ENCODE measurements around the gene CEP131.
"Not testable (repeated sequence)": the region's sequence is repeated elsewhere in the genome, so short reads cannot be mapped to it uniquely, and the experiment has no call there.

CEP131 gene

GRCh38 chr17:81238815-81239713, 16.3 kb upstream of the CEP131 start, which contains the start of the genes NDUFAF8 and TEPSIN:
Gene NDUFAF8 (plus strand): TSS chr17:81239318. CDS start chr17:81239364, 46 bp downstream.
Gene TEPSIN (minus strand): TSS chr17:81239055. CDS start chr17:81239033, 22 bp downstream.
- peak; percentile 99 for DNase-seq (ENCODE audit: low read depth)

GRCh38 chr17:81238490-81238814, 15.7 kb upstream of the CEP131 start:
- DNase-seq (ENCODE audit: low read depth) = no peak

- DNase-seq (ENCODE audit: low read depth) = no peak
Measured at GRCh38 chr17:81237591-81238489, 15.1 kb upstream of the CEP131 start.

GRCh38 chr17:81236784-81237183, 14.0 kb upstream of the CEP131 start:
- DNase-seq (ENCODE audit: low read depth) = no peak

- DNase-seq (ENCODE audit: low read depth) = no peak
Measured at GRCh38 chr17:81235822-81236740, 13.3 kb upstream of the CEP131 start.

GRCh38 chr17:81234940-81235821, 12.4 kb upstream of the CEP131 start:
- peak; percentile 83 for DNase-seq (ENCODE audit: low read depth)

GRCh38 chr17:81234506-81234855, 11.7 kb upstream of the CEP131 start:
- no peak for DNase-seq (ENCODE audit: low read depth)

- DNase-seq (ENCODE audit: low read depth) = no peak
Measured at GRCh38 chr17:81233811-81234505, 11.2 kb upstream of the CEP131 start.

DNA sequence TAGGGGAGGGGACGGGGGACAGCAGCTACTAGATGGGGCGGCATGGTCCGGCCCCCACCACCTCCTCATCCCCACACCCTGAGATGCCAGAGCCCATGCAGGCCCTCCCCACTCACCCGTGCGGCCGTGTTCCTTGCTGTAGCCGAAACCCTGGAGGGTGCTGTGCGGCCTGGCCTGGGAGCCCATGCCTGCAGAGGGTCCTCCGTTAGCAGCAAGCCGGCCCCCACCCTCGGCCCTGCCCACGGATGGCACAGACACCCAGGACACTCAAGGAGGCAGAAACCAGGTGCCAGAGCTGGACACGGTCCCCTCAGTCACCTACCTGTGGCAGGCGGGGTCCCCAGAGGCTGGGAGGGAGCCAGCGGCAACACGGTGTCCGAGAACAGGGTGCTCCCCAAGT, 10.6 kb upstream of the CEP131 start:
- no peak for DNase-seq (ENCODE audit: low read depth)

GRCh38 chr17:81232616-81233241, 10.0 kb upstream of the CEP131 start:
- DNase-seq (ENCODE audit: low read depth) = no peak

- no peak for DNase-seq (ENCODE audit: low read depth)
Measured at GRCh38 chr17:81231766-81232581, 9.2 kb upstream of the CEP131 start.

DNA sequence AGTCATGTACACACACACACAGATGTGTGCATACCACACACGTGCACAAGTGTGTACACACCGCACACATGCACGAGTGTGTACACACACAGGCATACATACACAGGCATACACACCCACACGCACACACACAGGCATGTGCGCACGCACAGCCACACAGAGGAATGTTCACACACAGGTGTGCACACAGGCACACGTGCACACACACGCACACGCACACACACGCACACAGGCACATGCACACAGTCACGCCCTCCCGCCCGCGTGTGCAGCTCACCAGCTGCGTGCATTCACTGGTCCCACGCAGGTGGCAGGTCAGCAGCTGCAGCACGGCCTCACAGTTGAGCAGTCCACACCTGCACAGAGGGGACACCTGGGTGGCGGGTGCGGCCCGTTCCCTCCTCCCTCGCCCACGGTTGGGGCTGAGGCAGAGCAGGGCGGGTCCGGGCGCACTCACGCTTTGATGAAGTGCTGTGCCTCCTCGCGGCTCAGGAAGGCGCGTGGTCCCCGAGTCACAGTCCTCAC, 8.4 kb upstream of the CEP131 start:
- no peak for DNase-seq (ENCODE audit: low read depth)

GRCh38 chr17:81230043-81230820, 7.5 kb upstream of the CEP131 start:
- no peak for DNase-seq (ENCODE audit: low read depth)

DNA sequence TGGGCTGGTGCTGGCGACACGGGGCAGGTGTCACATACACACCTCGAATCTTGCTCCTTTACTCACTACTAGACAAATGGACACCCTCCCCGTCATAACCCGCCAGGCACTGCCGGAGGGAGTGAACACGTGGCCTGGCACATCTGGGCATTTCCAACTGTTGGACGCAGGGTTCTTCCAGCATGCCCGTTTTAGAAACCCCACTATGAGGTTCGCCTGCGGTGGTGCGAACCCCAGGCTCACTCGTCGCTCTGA, 6.8 kb upstream of the CEP131 start:
- DNase-seq (ENCODE audit: low read depth) = no peak

DNA sequence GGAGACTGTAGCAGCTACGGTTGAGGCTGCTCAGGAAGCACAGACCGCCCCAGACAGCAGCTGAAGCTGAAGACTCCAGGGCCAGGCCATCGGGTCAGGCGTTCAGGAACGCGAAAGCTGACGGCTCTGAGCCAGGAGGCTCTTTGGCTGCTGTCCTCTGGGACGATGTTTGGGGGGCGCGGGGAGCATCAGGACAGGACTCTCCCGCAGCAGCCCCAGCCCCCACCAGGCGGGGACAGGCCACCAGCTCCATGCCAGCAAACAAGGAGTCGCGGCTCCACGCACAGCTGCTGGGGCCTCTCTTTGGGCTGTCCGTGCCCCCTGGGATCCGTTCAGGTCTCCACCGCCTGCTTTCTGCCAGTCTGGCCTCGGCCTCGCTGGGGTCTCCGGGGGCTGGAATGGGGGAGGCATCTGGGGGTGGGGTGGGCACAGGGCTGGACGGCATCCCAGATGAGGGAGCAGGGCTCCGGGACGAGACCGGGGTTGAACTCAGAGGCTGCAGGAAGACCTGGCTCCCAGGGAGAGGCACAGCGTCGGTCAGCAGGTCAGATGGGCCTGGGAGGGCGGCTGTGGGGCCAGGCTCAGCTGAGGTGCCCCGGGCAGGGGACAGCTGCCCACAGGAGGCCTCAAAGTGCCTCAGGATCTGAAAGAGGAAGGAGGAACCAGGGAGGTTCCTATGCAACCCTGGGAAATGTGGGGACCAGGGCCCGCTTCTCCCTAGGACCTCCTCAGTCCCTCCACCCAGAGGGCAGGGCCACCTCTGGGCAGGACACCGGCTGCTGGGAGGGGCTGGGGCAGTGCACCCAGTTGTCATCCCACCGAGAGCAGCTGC, 6.3 kb upstream of the CEP131 start:
- no peak for DNase-seq (ENCODE audit: low read depth)

- no peak for DNase-seq (ENCODE audit: low read depth)
Measured at GRCh38 chr17:81228420-81228819, 5.7 kb upstream of the CEP131 start.

GRCh38 chr17:81227630-81228029, 4.9 kb upstream of the CEP131 start:
- DNase-seq (ENCODE audit: low read depth) = not testable (repeated sequence)

Measured in amniotic epithelial cell (primary cell).